Astrocyte of the cerebellum (primary cell): ENCODE data around the gene TFCP2.

Experiments
- DNase-seq: peaks from one replicate; pipeline ENCODE4 v3.0.0-alpha.2; 2011; ENCODE audit warnings: low read depth
- H3K4me3 ChIP-seq: 2 replicates; pipeline ENCODE4 v1.5.1; 2011; ENCODE audit warnings: mild to moderate bottlenecking, low read depth, low read length, moderate library complexity
- in situ Hi-C: cut with HindIII; loops from 2 replicates; pipeline ENCODE4 v1.10.0; 2017; ENCODE audit warnings: low sequenced_read_pairs
- TF ChIP-seq, protein P1 (sequence below): IDR thresholded peaks from 2 replicates; pipeline ENCODE4 v1.5.1; 2012; ENCODE audit warnings: low read length, low read depth, moderate library complexity, mild to moderate bottlenecking; ENCODE audit errors: missing control alignments

The TFCP2 gene

DNA sequence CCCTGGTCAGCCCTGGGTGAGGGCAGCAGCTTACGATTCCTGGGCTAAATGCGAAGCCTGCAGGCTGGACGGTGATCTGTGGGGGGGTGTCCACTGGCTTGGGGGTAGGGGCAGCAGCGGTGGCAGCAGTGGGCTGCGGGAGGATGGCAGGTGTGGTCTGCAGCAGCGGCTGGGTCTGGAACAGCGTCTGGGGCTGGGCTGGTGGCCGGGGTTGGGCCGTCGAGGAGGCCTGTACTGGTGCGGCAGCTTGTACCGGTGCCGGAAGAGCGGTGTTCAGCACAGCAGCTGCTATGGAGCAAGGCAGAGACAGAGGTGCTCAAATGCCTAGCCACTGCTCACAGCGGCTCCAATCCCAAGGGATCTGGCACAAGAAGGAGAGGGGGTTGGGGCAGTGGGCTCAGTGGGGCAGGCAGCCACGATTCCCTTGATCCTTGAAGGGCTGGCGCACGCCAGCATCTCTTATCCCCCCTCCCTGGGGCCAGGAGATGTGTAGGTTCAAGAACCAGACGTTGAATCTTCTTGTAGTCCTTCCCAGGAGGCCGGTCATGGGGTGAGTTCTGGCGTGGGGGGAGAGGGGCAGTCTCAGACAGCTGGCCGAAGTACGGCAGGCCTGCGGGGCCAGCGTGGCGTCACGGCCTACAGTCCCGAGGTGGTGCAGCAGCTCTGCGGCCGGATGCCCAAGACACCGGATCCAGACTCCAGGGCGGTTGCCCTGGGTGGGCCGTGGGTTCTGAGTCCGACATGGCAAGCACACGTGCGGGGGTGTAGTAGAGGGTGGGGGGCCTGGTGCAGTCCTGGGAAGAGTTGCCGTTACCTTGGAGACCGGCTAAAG, 25.0 kb upstream of the TFCP2 start:
- no peak overlapping the region for H3K4me3 ChIP-seq
- TF ChIP-seq, protein P1, sequence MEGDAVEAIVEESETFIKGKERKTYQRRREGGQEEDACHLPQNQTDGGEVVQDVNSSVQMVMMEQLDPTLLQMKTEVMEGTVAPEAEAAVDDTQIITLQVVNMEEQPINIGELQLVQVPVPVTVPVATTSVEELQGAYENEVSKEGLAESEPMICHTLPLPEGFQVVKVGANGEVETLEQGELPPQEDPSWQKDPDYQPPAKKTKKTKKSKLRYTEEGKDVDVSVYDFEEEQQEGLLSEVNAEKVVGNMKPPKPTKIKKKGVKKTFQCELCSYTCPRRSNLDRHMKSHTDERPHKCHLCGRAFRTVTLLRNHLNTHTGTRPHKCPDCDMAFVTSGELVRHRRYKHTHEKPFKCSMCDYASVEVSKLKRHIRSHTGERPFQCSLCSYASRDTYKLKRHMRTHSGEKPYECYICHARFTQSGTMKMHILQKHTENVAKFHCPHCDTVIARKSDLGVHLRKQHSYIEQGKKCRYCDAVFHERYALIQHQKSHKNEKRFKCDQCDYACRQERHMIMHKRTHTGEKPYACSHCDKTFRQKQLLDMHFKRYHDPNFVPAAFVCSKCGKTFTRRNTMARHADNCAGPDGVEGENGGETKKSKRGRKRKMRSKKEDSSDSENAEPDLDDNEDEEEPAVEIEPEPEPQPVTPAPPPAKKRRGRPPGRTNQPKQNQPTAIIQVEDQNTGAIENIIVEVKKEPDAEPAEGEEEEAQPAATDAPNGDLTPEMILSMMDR = no peak
- no peak for DNase-seq
- in situ Hi-C loops = no loop called here

DNA sequence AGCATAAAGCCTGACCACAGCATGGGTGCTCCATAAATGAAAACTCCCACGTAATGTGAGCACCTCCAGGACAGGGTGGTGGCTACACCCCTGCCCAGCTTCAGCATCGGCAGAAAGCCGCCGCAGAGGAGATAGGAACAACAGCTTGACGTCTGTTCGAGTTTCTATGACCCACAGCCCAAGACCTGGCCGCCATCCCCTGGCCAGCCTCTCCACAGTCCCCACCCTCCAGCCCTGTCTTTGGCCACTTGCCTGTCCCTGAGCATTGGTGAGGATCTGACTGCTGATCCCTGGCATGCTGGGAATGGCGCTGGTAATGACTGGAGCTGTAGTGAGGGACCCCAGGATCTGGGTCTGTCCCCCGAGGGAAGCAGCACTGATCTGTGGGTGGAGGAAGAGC, 23.6 kb upstream of the TFCP2 start:
- no peak overlapping the region for H3K4me3 ChIP-seq
- no peak for DNase-seq
- TF ChIP-seq, protein P1 = no peak
- in situ Hi-C loops = no loop called here

DNA sequence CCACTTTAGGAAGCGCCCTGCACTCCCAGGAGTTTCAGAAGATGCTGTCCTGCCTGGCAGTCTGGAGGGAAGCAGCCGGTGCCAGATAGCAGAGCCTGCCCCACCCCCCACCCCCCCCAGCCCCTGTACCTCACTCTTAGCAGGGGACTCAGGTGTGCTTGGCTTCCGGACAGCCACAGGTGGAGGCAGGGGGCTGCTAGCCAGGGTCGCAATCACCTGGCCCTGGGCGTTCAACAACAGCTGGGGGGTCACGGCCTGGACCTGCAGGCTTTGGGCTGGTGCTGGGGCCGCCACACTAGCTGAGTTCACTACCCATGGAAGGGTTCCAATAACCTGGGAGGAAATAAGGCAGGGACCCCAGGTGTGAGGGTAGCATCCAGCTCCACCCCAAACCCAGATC, 22.9 kb upstream of the TFCP2 start:
- no peak for DNase-seq
- TF ChIP-seq, protein P1 = no peak
- in situ Hi-C loops = no loop called here
- no peak overlapping the region for H3K4me3 ChIP-seq

DNA sequence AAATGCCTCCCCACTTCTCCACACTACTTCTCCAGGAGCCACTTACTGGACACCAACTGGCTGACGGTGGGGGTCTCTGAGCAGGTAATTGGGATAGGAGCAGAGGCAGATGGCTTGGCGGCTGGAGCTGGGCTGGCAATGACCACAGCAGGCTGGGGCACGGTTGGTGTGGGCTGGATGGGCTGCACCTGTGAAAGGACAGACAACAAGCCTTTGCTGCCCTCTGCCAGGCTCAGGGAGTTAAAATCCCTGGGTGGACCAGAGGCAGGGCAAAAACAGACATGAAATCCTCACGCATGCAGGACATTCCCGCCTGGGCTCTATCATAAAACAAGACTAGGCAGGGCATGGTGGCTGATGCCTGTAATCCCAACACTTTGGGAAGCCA, 19.3 kb upstream of the TFCP2 start:
- in situ Hi-C loops = no loop called here
- DNase-seq = no peak
- TF ChIP-seq, protein P1 = no peak
- H3K4me3 ChIP-seq = no peak overlapping the region

DNA sequence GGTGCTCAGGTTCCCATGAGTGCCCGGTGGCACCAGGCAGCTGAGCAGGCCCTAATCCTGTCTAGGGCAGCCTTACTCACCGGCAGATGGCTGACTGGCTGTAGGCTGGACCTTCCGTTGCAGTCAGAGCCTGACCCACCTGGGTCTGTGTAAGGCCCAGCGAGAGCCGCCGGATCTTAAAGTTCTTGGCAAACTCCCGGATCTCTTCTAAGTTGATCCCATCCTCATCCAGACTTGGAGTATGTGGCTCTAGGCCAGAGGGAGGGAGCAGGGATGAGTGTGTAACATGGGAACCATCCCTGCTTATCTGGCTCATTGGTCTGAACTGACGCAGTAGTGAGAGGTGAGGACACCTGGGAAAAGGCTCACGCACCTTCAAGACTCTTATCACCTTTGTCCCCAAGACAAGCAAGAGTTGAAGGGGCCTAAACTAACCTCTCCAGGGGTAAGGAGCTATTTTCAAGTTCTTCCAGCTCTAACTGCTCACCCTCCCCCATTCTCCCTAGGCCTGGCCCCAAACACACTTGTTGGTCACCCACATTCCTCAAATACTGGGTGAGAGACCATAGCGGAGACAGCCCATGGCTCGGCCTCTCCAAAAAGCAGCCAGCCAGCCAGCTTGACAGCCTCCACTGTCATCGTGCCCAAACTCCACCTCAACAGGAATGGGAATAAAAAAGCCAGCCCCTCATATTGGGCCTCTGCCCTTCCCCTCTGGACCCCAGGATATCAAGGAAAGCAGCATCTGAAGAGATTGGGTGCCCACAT, 18.8 kb upstream of the TFCP2 start:
- TF ChIP-seq, protein P1 = no peak
- in situ Hi-C loops = no loop called here
- no peak overlapping the region for H3K4me3 ChIP-seq
- no peak for DNase-seq

DNA sequence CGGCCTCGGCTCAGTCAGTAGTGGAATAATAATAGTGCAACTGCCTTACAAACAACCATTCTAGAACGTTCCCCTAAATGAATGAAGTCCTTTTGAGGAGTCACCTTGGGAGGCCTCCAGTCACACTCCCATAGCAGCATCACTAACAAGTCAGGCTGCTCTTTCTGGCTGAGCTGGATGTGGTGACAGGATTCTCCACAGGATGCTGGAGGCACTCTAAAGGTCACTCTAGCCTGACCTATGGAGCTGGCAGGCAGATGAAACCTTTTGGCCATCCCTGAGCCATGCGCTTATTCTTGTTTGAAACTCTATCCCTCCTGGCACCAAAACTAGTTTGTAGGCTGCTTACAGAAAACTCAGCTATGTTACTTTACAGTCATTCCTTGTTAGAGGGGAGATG, 17.9 kb upstream of the TFCP2 start:
- TF ChIP-seq, protein P1 = no peak
- in situ Hi-C loops = no loop called here
- H3K4me3 ChIP-seq = no peak overlapping the region
- no peak for DNase-seq
